Pancreas (tissue), 10 donors: ENCODE data around the gene SPECC1. TPM values are rescaled to one million over a fixed set of nuclear protein-coding genes. Genes with fewer than 3 reads are reported as not detected.

Source experiments
- ATAC-seq, 4 donors: fragments of 200-7000 bp; cut with Tn5 transposase; one replicate each; pipeline versions ENCODE4 v1.8.0 to v1.9.1; 2020; ENCODE audit warnings: mild to moderate bottlenecking in 4 of 4, moderate library complexity in 4 of 4
- DNase-seq, 6 donors: peaks; one replicate each; pipeline ENCODE4 v3.0.0-alpha.2; 2020
- FAIRE-seq: peaks from 2 replicates; lab custom pipeline; 2012; peaks lifted over from hg19 to GRCh38; lab: Jason Lieb, UNC
- H3K27ac ChIP-seq, 4 donors: fragments of 200-600 bp; sonication (generic); 1 replicate in 3 of 4; 2 replicates in 1 of 4; pipeline versions ENCODE4 v1.5.0 to v1.8.0; 2020
- H3K27me3 ChIP-seq, 4 donors: fragments of 200-600 bp; one replicate each; pipeline ENCODE4 v1.8.0; 2021
- H3K36me3 ChIP-seq, 3 donors: fragments of 200-600 bp; sonication (generic) in 1 of 3; one replicate each; pipeline versions ENCODE4 v1.5.0 to v1.8.0; 2020 to 2021
- H3K4me1 ChIP-seq, 3 donors: fragments of 200-600 bp; one replicate each; pipeline ENCODE4 v1.8.0; 2021
- H3K4me3 ChIP-seq, 4 donors: fragments of 200-600 bp; sonication (generic) in 2 of 4; one replicate each; pipeline versions ENCODE4 v1.5.0 to v1.8.0; 2020 to 2021
- H3K9me3 ChIP-seq, 4 donors: fragments of 200-600 bp; one replicate each; pipeline ENCODE4 v1.8.0; 2021
- WGBS, 2 donors: extraction: QIAGEN DNeasy Blood & Tissue Kit; methylation state at CpG; one replicate each; pipeline ENCODE4 v1.1.7; 2013; 5-methylcytosine and 5-hydroxymethylcytosine counted together
- intact Hi-C, 3 donors: fragments of 100-400 bp; cut with DNase I; formaldehyde crosslinking; loops; one replicate each; pipeline versions ENCODE4 v1.11.1 to v1.14.2; 2022
- polyA plus RNA-seq, 2 donors: library from polyadenylated mRNA; stranded (reverse); fragments of 200-250 nt; gene quantifications; one replicate each; pipeline ENCODE4 v1.2.3, GENCODE V29; 2013
- total RNA-seq, 6 donors: library from RNA; stranded (reverse); fragmentation: NEBNext Ultra II Directional in 4 of 6; extraction: Animal tissue kit (Norgen Biotek cat#: 25700) in 4 of 6; gene quantifications; one replicate each; pipeline versions ENCODE4 v1.2.1 to v1.2.4, GENCODE V29; 2021 to 2023
- TF ChIP-seq, protein P1 (sequence below), 4 donors: fragments of 200-600 bp; sonication (generic) in 3 of 4; IDR thresholded peaks; one replicate each; pipeline versions ENCODE4 v1.5.0 to v1.8.0; 2021; ENCODE audit warnings: antibody characterized with exemption in 4 of 4
- donor health status: healthy with polysubstance abuse.
- donor health status: DM: no; HTN: no; CAD: no; lungs with moderate emphysema.
- donor health status: DM: no; HTN: no; CAD: no.
- donor health status: control.
- donor health status: control.
- donor health status: Bipolar disorder and iron deficiency.
- donor health status: DM: yes; HTN: yes; CAD: no.
- donor health status: DM: no; HTN: no; CAD: no.
- donor health status: DM: no; HTN: no; CAD: no.
- donor health status: DM: yes; HTN: yes; CAD: no.

The SPECC1 gene
- total and polyA plus RNA-seq, 8 donors, result 5.6 to 22.2 (median 8.1) TPM

GRCh38 chr17:20214794-20215193, 205.6 kb downstream of the SPECC1 start:
- no peaks in the 10 kb centered on the region for H3K4me1 ChIP-seq
- FAIRE-seq (no peak), ATAC-seq (no peak), DNase-seq (no peak)
- WGBS, 2 donors, result 86 to 87% methylated on average over 8 of the region's 8 CpGs
- H3K27me3 ChIP-seq, result no peaks in the 10 kb centered on the region
- H3K9me3 ChIP-seq, result no peaks in the 10 kb centered on the region
- TF ChIP-seq, protein P1, sequence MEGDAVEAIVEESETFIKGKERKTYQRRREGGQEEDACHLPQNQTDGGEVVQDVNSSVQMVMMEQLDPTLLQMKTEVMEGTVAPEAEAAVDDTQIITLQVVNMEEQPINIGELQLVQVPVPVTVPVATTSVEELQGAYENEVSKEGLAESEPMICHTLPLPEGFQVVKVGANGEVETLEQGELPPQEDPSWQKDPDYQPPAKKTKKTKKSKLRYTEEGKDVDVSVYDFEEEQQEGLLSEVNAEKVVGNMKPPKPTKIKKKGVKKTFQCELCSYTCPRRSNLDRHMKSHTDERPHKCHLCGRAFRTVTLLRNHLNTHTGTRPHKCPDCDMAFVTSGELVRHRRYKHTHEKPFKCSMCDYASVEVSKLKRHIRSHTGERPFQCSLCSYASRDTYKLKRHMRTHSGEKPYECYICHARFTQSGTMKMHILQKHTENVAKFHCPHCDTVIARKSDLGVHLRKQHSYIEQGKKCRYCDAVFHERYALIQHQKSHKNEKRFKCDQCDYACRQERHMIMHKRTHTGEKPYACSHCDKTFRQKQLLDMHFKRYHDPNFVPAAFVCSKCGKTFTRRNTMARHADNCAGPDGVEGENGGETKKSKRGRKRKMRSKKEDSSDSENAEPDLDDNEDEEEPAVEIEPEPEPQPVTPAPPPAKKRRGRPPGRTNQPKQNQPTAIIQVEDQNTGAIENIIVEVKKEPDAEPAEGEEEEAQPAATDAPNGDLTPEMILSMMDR (IDR thresholded peaks at IDR 0.05), result no peak
- H3K4me3 ChIP-seq, result no peak overlapping the region
- intact Hi-C loops, result loop anchor here in 1 of 3 donors (5.0 kb wide), 1 partner anchor 103 kb away; no protein-coding TSS in a partner anchor
- no peak overlapping the region for H3K27ac ChIP-seq
- no peaks in the 10 kb centered on the region for H3K36me3 ChIP-seq

DNA sequence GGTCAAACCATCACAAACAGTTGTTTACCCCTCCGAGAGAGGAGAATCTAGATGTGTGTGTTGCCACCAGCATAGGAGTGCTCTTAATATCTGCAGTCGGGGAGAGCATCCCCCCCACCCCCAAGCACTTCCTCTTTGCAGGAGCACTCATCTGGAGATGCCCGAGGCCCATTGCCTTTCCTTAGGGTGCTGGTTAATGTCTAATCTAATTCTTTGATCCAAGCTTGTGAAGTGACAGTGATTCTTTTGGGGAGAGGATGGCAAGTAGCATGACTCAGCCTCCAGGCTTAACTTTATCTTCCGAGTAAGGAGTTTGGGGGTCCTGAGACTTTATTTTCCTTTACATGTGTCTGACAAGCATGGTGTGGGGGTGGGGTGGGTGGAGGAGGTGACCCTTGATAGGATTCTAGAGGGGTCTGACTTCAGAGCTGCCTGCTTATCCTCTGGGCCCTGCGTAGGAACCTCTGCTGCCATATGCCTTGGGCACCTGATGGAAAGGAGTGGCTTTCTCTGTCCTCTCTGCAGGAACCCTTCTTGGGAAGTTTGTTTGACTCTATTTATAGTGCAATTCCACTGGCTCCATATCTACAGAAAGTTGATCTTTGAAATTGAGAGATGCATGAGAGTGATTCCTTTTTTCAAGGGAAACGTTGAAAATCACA, 207.1 kb downstream of the SPECC1 start:
- no peak for ATAC-seq
- H3K4me1 ChIP-seq, result no peaks in the 10 kb centered on the region
- no peaks in the 10 kb centered on the region for H3K36me3 ChIP-seq
- TF ChIP-seq, protein P1 (IDR thresholded peaks at IDR 0.05), result no peak
- no peak overlapping the region for H3K27ac ChIP-seq
- no peaks in the 10 kb centered on the region for H3K9me3 ChIP-seq
- H3K27me3 ChIP-seq, result no peaks in the 10 kb centered on the region
- no peak for FAIRE-seq
- H3K4me3 ChIP-seq, result no peak overlapping the region
- DNase-seq, result no peak
- WGBS, 2 donors, result 73 to 77% methylated on average over 6 of the region's 6 CpGs
- intact Hi-C loops, result loop anchor here in 1 of 3 donors (5.0 kb wide), 1 partner anchor 101 kb away; no protein-coding TSS in a partner anchor

DNA sequence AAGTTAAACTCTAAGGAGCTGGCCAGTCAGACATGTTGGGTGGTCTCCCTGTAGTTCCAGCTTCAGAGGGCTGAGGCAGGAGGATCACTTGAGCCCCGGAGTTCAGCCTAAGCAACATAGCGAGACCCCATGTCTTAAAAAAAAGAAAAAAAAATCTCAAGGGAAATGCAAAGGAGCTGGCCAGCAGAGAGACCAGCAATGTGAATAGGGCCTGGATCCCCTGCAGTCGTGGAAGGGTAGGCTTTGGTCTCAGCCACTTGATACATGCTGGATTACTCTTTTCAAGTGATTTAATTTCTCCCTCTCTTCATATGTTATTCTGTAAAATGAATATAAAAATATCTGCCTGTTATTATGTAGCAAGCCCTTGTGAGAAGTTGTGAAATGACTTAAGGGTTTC, 207.7 kb downstream of the SPECC1 start:
- TF ChIP-seq, protein P1 (IDR thresholded peaks at IDR 0.05), result no peak
- 86 to 93% methylated on average over 3 of the region's 3 CpGs for whole genome bisulfite sequencing, 2 donors
- no peak overlapping the region for H3K4me3 ChIP-seq
- intact Hi-C loops, result loop anchor here in 1 of 3 donors (5.0 kb wide), 1 partner anchor 100 kb away; no protein-coding TSS in a partner anchor
- no peaks in the 10 kb centered on the region for H3K27me3 ChIP-seq
- no peak for ATAC-seq
- no peaks in the 10 kb centered on the region for H3K36me3 ChIP-seq
- DNase-seq, result no peak
- FAIRE-seq, result no peak
- H3K9me3 ChIP-seq, result no peaks in the 10 kb centered on the region
- no peaks in the 10 kb centered on the region for H3K4me1 ChIP-seq
- no peak overlapping the region for H3K27ac ChIP-seq

DNA sequence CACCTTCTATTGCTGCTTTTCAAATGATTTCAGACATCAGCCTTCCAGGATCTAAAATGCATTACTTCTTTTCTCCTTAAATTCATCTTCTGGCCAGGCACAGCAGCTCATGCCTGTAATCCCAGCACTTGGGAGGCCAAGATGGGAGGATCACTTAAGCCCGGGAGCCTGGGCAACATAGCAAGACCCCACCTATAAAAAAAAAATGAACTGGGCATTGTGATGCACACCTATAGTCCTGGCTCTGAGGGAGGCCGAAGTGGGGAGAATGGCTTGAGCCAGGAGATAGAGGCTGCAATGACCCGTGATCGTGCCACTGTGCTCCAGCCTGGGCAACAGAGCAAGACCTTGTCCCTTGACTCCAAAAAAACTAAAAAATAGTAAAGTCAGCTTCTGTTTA, 208.5 kb downstream of the SPECC1 start:
- 92 to 97% methylated on average over 4 of the region's 4 CpGs for WGBS, 2 donors
- intact Hi-C loops, result loop anchor here in 1 of 3 donors (5.0 kb wide), 1 partner anchor 100 kb away; no protein-coding TSS in a partner anchor
- ATAC-seq (no peak), FAIRE-seq (no peak), DNase-seq (no peak)
- Histone ChIP-seq H3K36me3 (no peaks in the 10 kb centered on the region), H3K4me3 (no peak overlapping the region), H3K9me3 (no peaks in the 10 kb centered on the region), H3K27ac (no peak overlapping the region), H3K4me1 (no peaks in the 10 kb centered on the region), H3K27me3 (no peaks in the 10 kb centered on the region)
- TF ChIP-seq, protein P1 (IDR thresholded peaks at IDR 0.05), result no peak

DNA sequence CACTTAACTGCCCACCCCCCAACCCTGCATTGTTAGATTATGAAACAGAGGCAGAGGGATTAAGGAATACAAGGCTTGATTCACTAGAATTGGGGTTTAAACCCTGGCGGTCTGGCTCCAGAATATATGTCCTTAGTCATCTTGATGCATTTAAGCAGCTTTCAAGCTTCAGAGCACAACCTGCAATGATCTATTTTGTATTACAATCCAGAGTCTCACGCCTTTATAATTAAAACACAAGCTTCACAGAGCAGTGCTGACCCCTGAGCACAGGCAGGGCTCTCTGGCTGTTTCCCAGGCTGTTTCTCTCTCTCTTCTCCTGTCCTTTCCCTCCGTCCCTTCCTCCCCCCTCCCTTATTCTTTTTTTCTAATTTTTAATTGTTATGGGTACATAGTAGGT, 209.1 kb downstream of the SPECC1 start:
- H3K4me3 ChIP-seq, result no peak overlapping the region
- H3K27me3 ChIP-seq, result no peaks in the 10 kb centered on the region
- DNase-seq (no peak), FAIRE-seq (no peak), ATAC-seq (no peak)
- intact Hi-C loops, result loop anchor here in 1 of 3 donors (5.0 kb wide), 1 partner anchor 99 kb away; no protein-coding TSS in a partner anchor
- no peaks in the 10 kb centered on the region for H3K36me3 ChIP-seq
- H3K27ac ChIP-seq, result no peak overlapping the region
- no peaks in the 10 kb centered on the region for H3K4me1 ChIP-seq
- TF ChIP-seq, protein P1 (IDR thresholded peaks at IDR 0.05), result no peak
- H3K9me3 ChIP-seq, result no peaks in the 10 kb centered on the region
- 89 to 93% methylated on average over 3 of the region's 3 CpGs for WGBS, 2 donors
